ENCODE measurements around the gene AP1G1. TPM values are rescaled to one million over a fixed set of nuclear protein-coding genes. Genes with fewer than 3 reads are reported as not detected.

AP1G1 gene
- 101 and 109 TPM in 2 replicates for total RNA-seq
- long read RNA-seq, full-length matches to known transcripts, result 18 of 80 reads
- long read RNA-seq, partial matches to known transcripts, result 20 of 80 reads
- long read RNA-seq, other reads (novel, unspliced or antisense), result 42 of 80 reads

DNA sequence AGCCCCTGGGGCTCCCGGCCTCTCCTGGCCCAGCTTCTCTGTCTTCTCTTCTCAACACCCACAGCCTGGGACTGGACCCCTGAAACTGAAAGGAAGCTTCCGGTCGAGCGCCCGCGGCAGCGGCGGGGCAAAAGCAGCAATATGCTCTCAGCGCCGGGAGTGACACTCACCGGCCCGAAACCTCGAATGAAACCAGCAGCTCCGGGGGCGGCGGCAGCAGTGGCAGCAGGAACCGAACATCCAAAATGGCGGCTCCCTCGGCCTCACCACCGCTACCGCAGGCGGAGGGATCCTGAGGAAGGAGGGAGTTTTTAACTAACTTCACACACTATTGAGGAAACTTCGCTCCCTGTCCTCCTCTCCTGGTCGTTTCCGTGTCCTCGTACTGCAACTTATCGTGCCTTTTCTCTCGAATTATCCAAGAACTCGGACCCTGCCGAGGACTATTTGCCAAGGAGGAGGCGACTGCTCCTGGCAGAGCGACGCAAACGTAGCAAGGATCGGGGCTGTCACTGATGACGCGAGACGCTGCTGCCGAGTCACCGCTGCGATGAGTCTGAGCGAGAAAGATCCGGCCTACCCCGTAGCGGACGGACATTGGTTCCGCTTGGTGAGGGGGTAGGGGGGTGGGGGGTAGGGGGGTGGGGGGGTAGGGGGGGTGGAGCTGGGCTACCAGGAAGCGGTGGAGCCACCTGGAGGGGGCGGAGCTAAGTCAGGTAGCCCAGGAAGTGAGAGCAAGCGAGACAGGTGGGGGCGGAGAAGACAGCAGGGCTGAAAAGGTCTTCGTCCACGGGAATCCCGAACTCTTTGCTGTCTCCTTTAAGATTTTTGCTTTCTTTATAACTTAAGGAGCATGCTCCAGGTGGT lies at the start of gene AP1G1:
Gene AP1G1, minus strand, starts transcription at position 242 of the 867 bp plus-strand sequence. CDS start 19,355 bp downstream, outside the sequence.
- TF ChIP-seq, protein P1, sequence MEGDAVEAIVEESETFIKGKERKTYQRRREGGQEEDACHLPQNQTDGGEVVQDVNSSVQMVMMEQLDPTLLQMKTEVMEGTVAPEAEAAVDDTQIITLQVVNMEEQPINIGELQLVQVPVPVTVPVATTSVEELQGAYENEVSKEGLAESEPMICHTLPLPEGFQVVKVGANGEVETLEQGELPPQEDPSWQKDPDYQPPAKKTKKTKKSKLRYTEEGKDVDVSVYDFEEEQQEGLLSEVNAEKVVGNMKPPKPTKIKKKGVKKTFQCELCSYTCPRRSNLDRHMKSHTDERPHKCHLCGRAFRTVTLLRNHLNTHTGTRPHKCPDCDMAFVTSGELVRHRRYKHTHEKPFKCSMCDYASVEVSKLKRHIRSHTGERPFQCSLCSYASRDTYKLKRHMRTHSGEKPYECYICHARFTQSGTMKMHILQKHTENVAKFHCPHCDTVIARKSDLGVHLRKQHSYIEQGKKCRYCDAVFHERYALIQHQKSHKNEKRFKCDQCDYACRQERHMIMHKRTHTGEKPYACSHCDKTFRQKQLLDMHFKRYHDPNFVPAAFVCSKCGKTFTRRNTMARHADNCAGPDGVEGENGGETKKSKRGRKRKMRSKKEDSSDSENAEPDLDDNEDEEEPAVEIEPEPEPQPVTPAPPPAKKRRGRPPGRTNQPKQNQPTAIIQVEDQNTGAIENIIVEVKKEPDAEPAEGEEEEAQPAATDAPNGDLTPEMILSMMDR (IDR thresholded peaks at IDR 0.05; ENCODE audit: unreplicated experiment), result no peak
- no peaks in the 10 kb centered on the region for H3K36me3 Mint-ChIP-seq (ENCODE audit: insufficient read depth)
- peak; percentile 86 for DNase-seq (ENCODE audit: low spot score, unreplicated experiment)
- H3K27me3 Mint-ChIP-seq, result no peaks in the 10 kb centered on the region
- H3K27ac Mint-ChIP-seq, result peak within 1 kb of the TSS; percentile 100
- peak within 1 kb of the TSS; percentile 91 for H3K4me3 Mint-ChIP-seq (ENCODE audit: low read depth)
- peaks cover 10% of the 10 kb centered on the region for H3K4me1 Mint-ChIP-seq (ENCODE audit: low read depth)
- no peaks in the 10 kb centered on the region for H3K9me3 Mint-ChIP-seq (ENCODE audit: low read depth)

DNA sequence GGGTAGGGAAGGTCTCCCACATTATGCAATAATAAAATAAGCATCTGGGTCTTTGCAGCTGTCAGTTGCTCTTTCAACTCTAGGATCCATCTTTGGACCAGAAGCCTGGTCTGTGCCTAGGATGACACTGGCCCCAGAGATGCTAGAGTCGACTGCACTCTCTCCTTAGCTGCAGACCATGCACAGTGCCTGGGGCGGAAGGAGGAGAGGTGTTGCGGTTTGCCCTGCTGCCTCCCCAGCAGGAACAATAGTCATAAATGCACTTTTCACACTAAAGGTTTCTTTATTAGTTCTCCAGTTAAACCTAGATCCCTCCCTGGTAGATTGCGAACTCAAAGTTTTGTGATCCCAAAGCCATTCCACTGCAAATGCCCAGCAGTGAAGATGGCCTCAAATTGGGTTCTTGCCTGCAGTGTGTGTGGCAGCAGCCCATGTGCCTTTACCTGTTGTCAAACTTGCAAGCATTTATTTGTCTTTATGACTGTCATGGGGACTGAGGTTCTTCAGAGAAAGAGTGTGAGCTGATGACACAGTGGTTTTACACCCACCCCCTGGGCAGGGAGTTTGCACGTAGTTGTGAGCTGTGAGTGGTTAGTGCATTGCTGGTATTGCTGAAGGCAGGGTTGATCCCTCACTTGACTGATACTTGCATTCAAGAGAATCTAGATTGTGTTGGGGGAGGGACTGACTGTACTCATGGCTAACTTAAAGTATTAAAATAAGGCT lies 47.5 kb upstream of the AP1G1 start:
- DNase-seq (ENCODE audit: low spot score, unreplicated experiment), result no peak
- Mint-ChIP-seq H3K27ac (peak overlapping the region; percentile 73), H3K9me3 (ENCODE audit: low read depth) (no peaks in the 10 kb centered on the region), H3K36me3 (ENCODE audit: insufficient read depth) (peaks cover 14% of the 10 kb centered on the region), H3K27me3 (no peaks in the 10 kb centered on the region), H3K4me1 (ENCODE audit: low read depth) (peaks cover 17% of the 10 kb centered on the region), H3K4me3 (ENCODE audit: low read depth) (no peak overlapping the region)
- TF ChIP-seq, protein P1 (IDR thresholded peaks at IDR 0.05; ENCODE audit: unreplicated experiment), result no peak

DNA sequence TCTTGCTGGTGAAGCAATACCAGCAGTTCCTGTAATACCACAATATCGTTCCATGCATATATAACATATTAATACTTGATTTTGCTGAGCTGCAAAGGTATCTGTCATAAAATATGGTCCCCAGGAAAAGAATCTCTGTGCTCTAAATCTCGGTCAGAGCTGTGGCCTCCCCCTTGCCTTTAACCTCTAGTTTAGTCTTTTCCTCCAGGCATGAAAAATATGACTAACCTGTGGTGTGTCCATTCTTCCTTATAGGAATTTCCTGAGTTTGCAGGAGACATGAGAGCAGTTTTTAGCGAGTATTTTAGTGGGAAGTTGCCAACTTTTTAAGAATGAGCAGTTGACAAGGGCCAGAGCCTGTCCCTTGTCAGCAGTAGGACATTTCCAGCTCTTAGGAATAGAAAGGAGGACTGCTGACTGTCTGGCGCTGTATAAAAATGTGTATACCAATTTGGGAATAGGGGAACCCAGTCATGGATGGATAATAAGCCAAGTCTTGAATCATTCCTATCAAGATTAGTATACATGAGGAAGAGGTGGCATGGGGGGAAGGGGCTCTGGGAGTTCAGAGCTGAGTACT lies 45.8 kb upstream of the AP1G1 start:
- no peaks in the 10 kb centered on the region for H3K9me3 Mint-ChIP-seq (ENCODE audit: low read depth)
- H3K4me1 Mint-ChIP-seq (ENCODE audit: low read depth), result peaks cover 17% of the 10 kb centered on the region
- H3K27ac Mint-ChIP-seq, result no peak overlapping the region
- no peak overlapping the region for H3K4me3 Mint-ChIP-seq (ENCODE audit: low read depth)
- TF ChIP-seq, protein P1 (IDR thresholded peaks at IDR 0.05; ENCODE audit: unreplicated experiment), result no peak
- H3K27me3 Mint-ChIP-seq, result no peaks in the 10 kb centered on the region
- DNase-seq (ENCODE audit: low spot score, unreplicated experiment), result no peak
- H3K36me3 Mint-ChIP-seq (ENCODE audit: insufficient read depth), result peaks cover 15% of the 10 kb centered on the region

DNA sequence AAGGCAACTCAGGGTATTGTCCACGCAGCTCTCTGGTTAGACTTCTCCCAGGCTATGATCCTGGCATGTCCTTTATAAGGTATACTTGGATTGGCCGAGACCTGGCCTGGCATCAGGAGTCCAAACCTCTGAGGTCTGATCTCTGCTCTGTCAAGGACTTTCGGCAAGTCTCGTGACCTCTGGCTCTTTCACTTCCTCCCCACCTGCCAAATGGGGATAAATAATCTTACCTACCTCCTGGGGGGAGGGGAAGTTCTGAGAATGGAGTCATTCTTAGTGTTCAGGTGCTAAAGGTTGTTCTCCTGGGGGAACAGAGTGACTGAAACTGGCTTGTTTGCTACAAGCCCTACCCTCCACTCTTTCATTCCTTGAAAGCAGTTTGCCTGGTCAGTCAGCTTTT lies 44.8 kb upstream of the AP1G1 start:
- Mint-ChIP-seq H3K4me3 (ENCODE audit: low read depth) (no peak overlapping the region), H3K27me3 (no peaks in the 10 kb centered on the region), H3K36me3 (ENCODE audit: insufficient read depth) (peaks cover 15% of the 10 kb centered on the region), H3K4me1 (ENCODE audit: low read depth) (peaks cover 10% of the 10 kb centered on the region), H3K27ac (peak overlapping the region; percentile 69), H3K9me3 (ENCODE audit: low read depth) (no peaks in the 10 kb centered on the region)
- no peak for DNase-seq (ENCODE audit: low spot score, unreplicated experiment)
- TF ChIP-seq, protein P1 (IDR thresholded peaks at IDR 0.05; ENCODE audit: unreplicated experiment), result no peak

DNA sequence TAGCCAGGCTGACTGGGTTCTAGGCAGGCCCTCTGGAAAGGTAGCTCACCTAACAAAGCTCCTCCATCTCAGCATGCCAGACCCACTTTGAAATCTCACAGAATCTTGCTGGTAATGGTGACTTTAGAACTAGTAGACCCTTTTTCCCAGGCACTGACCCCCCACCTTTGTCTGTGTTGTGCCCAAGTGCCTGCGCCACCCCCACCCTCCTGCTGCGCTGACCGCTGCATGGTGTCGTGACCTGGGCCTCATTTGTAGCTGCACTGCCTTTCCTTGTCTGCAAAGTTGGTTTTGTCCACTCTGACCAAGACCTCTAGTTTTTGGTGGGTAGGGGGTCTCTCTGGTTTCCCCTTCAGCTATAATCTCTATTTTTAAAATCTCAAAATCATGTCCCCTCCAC lies 43.9 kb upstream of the AP1G1 start:
- H3K9me3 Mint-ChIP-seq (ENCODE audit: low read depth), result no peaks in the 10 kb centered on the region
- H3K4me1 Mint-ChIP-seq (ENCODE audit: low read depth), result peaks cover 12% of the 10 kb centered on the region
- TF ChIP-seq, protein P1 (IDR thresholded peaks at IDR 0.05; ENCODE audit: unreplicated experiment), result no peak
- no peak for DNase-seq (ENCODE audit: low spot score, unreplicated experiment)
- no peak overlapping the region for H3K4me3 Mint-ChIP-seq (ENCODE audit: low read depth)
- H3K27me3 Mint-ChIP-seq, result no peaks in the 10 kb centered on the region
- H3K36me3 Mint-ChIP-seq (ENCODE audit: insufficient read depth), result peaks cover 16% of the 10 kb centered on the region
- no peak overlapping the region for H3K27ac Mint-ChIP-seq
